ENCODE measurements around the gene ZFP1.

ZFP1 gene

GRCh38 chr16:75109732-75110243 lies 38.5 kb upstream of the ZFP1 start:
- no peak for TF ChIP-seq CTCF (IDR thresholded peaks at IDR 0.05; ENCODE audit: low read depth, low read length, missing control alignments)
- no peak overlapping the region for H3K4me3 ChIP-seq (replicated peaks; ENCODE audit: low read depth, low read length)
- no peak for DNase-seq (ENCODE audit: extremely low read depth, low read depth)

- peak; percentile 70 for DNase-seq (ENCODE audit: extremely low read depth, low read depth)
- H3K4me3 ChIP-seq (replicated peaks; ENCODE audit: low read depth, low read length) = peak overlapping the region; percentile 33
- TF ChIP-seq CTCF (IDR thresholded peaks at IDR 0.05; ENCODE audit: low read depth, low read length, missing control alignments) = peak; percentile 90
Observed at GRCh38 chr16:75110637-75111513, 37.4 kb upstream of the ZFP1 start.

- no peak overlapping the region for H3K4me3 ChIP-seq (replicated peaks; ENCODE audit: low read depth, low read length)
- no peak for DNase-seq (ENCODE audit: extremely low read depth, low read depth)
- no peak for TF ChIP-seq CTCF (IDR thresholded peaks at IDR 0.05; ENCODE audit: low read depth, low read length, missing control alignments)
Observed at GRCh38 chr16:75111514-75111940, 36.8 kb upstream of the ZFP1 start.

- no peak for DNase-seq (ENCODE audit: extremely low read depth, low read depth)
- no peak overlapping the region for H3K4me3 ChIP-seq (replicated peaks; ENCODE audit: low read depth, low read length)
- no peak for TF ChIP-seq CTCF (IDR thresholded peaks at IDR 0.05; ENCODE audit: low read depth, low read length, missing control alignments)
Observed at GRCh38 chr16:75111961-75112733, 36.2 kb upstream of the ZFP1 start.

GRCh38 chr16:75112734-75113491 lies 35.4 kb upstream of the ZFP1 start:
- DNase-seq (ENCODE audit: extremely low read depth, low read depth) = no peak
- H3K4me3 ChIP-seq (replicated peaks; ENCODE audit: low read depth, low read length) = no peak overlapping the region
- no peak for TF ChIP-seq CTCF (IDR thresholded peaks at IDR 0.05; ENCODE audit: low read depth, low read length, missing control alignments)

GRCh38 chr16:75113541-75114121 lies 34.7 kb upstream of the ZFP1 start:
- TF ChIP-seq CTCF (IDR thresholded peaks at IDR 0.05; ENCODE audit: low read depth, low read length, missing control alignments) = no peak
- DNase-seq (ENCODE audit: extremely low read depth, low read depth) = no peak

More at GRCh38 chr16:75113541-75114121, 34.7 kb upstream of the ZFP1 start:
- no peak overlapping the region for H3K4me3 ChIP-seq (replicated peaks; ENCODE audit: low read depth, low read length)
